HL-60 (cell line): ENCODE results near the gene B4GAT1.
"Not testable (repeated sequence)": the region's sequence is repeated elsewhere in the genome, so short reads cannot be mapped to it uniquely, and the experiment has no call there.

ENCODE experiments used
- DNase-seq, 2 experiments: peaks; one replicate each; pipeline ENCODE4 v3.0.0-alpha.2; 2010 to 2020; ENCODE audit warnings: low read depth in 1 of 2, low spot score in 1 of 2
- H3K27ac ChIP-seq: fragments of 250-450 bp; sonication (Bioruptor Pico); replicated peaks from 2 replicates; pipeline ENCODE4 v1.5.1; 2020; ENCODE audit warnings: mild to moderate bottlenecking, moderate library complexity
- H3K27me3 ChIP-seq: fragments of 250-450 bp; sonication (Bioruptor Pico); 2 replicates; pipeline ENCODE4 v1.5.1; 2021; ENCODE audit warnings: mild to moderate bottlenecking, moderate library complexity; ENCODE audit not compliant: insufficient read depth, poor library complexity, severe bottlenecking
- H3K4me3 ChIP-seq: replicated peaks from 2 replicates; pipeline ENCODE4 v1.5.1; 2011; ENCODE audit warnings: mild to moderate bottlenecking, control low read depth, low read length; ENCODE audit not compliant: insufficient read depth
- GABPA ChIP-seq: IDR thresholded peaks from 2 replicates; pipeline ENCODE4 v1.6.1; 2012; ENCODE audit warnings: low read depth
- POLR2AphosphoS5 ChIP-seq: IDR thresholded peaks from 2 replicates; pipeline ENCODE4 v1.6.1; 2012; ENCODE audit warnings: low read depth
- REST ChIP-seq: IDR thresholded peaks from 2 replicates; pipeline ENCODE4 v1.6.1; 2012; ENCODE audit warnings: low read depth; ENCODE audit not compliant: insufficient replicate concordance
- SPI1 ChIP-seq: IDR thresholded peaks from 2 replicates; pipeline ENCODE4 v1.6.1; 2012; ENCODE audit warnings: low read depth, mild to moderate bottlenecking, borderline replicate concordance
- TF ChIP-seq, protein P1 (sequence below): IDR thresholded peaks from one replicate; pipeline ENCODE4 v1.5.1; 2011; ENCODE audit warnings: low read length, control low read depth, inconsistent platforms; ENCODE audit not compliant: insufficient read depth

Gene B4GAT1

GRCh38 chr11:66388780-66389386 is 41.5 kb upstream of the B4GAT1 start:
- DNase-seq = peak in 1 of 2 experiments; percentile 83
- Histone ChIP-seq H3K27ac (no peak overlapping the region), H3K27me3 (peaks cover 2% of the 10 kb centered on the region), H3K4me3 (no peak overlapping the region)
- no peak for TF ChIP-seq SPI1
- TF ChIP-seq, protein P1, sequence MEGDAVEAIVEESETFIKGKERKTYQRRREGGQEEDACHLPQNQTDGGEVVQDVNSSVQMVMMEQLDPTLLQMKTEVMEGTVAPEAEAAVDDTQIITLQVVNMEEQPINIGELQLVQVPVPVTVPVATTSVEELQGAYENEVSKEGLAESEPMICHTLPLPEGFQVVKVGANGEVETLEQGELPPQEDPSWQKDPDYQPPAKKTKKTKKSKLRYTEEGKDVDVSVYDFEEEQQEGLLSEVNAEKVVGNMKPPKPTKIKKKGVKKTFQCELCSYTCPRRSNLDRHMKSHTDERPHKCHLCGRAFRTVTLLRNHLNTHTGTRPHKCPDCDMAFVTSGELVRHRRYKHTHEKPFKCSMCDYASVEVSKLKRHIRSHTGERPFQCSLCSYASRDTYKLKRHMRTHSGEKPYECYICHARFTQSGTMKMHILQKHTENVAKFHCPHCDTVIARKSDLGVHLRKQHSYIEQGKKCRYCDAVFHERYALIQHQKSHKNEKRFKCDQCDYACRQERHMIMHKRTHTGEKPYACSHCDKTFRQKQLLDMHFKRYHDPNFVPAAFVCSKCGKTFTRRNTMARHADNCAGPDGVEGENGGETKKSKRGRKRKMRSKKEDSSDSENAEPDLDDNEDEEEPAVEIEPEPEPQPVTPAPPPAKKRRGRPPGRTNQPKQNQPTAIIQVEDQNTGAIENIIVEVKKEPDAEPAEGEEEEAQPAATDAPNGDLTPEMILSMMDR = peak; percentile 93

- TF ChIP-seq GABPA (no peak), REST (no peak), POLR2AphosphoS5 (no peak), SPI1 (no peak)
- TF ChIP-seq, protein P1 = peak; percentile 95
- peaks cover 2% of the 10 kb centered on the region for H3K27me3 ChIP-seq
- H3K4me3 ChIP-seq = peak overlapping the region; percentile 18
- DNase-seq = peak; percentile 67 to 87
- H3K27ac ChIP-seq = no peak overlapping the region
These were observed 39.0 kb upstream of the B4GAT1 start for GRCh38 chr11:66386171-66387069.

- not testable (repeated sequence) for H3K4me3 ChIP-seq, DNase-seq, H3K27me3 ChIP-seq, H3K27ac ChIP-seq
These were observed 36.9 kb upstream of the B4GAT1 start for GRCh38 chr11:66384316-66384715.

DNA sequence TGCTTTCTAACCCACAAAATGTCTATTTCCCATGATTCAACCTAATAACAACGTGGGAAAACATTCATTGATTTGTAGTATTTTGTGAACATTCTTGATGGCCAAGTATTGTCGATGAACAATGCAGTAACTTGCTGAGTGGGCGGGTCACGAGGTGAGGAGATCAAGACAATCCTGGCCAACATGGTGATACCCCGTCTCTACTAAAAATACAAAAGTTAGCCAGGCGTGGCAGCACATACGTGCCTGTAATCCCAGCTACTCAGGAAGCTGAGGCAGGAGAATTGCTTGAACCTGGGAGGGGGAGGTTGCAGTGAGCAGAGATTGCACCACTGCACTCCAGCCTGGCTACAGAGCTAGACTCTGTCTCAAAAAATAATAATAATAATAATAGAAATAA is 32.8 kb upstream of the B4GAT1 start:
- H3K4me3 ChIP-seq, H3K27me3 ChIP-seq, H3K27ac ChIP-seq: not testable (repeated sequence)
- DNase-seq = peak in 1 of 2 experiments; percentile 18

DNA sequence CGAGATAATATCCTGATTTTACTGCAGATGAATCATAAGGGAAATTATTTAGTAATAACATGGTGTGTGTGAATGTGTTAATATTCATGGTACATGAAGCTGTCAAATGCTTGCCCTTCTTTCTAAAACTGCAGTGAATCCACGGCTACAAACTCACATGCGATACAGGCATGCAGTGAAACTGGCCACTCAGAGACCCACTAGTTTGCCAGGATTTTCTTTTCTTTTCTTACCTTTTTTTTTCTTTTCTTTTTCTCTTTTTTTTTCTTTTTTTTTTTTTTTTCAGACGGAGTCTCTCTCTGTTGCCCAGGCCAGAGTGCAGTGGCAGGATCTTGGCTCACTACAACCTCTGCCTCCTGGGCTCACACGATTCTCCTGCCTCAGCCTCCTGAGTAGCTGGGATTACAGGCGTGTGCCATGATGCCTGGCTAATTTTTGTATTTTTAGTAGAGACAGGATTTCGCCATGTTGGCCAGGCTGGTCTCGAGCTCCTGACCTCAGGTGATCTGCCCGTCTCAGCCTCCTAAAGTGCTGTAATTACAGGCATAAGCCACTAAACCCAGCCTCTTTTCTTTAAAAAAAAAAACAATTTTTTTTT is 26.4 kb upstream of the B4GAT1 start:
- not testable (repeated sequence) for H3K27me3 ChIP-seq, H3K4me3 ChIP-seq, H3K27ac ChIP-seq, DNase-seq

- TF ChIP-seq POLR2AphosphoS5 = no peak
- TF ChIP-seq REST = no peak
- TF ChIP-seq SPI1 = no peak
- TF ChIP-seq, protein P1 = no peak
- TF ChIP-seq GABPA = no peak
- Histone ChIP-seq H3K27me3 (no peaks in the 10 kb centered on the region), H3K4me3 (no peak overlapping the region), H3K27ac (no peak overlapping the region)
- DNase-seq = no peak
These were observed 25.8 kb upstream of the B4GAT1 start for GRCh38 chr11:66373265-66373664.
